ENCODE measurements around the gene IFI27. TPM values are rescaled to one million over a fixed set of nuclear protein-coding genes. Genes with fewer than 3 reads are reported as not detected.
A peak's percentile ranks its signal among the peaks of the same experiment; 100 is the strongest.
"Not testable (repeated sequence)": the region's sequence is repeated elsewhere in the genome, so short reads cannot be mapped to it uniquely, and the experiment has no call there.

The IFI27 gene
- total RNA-seq = not detected in 2 replicates

- no peak for TF ChIP-seq CTCF (conservative IDR thresholded peaks at IDR 0.05; ENCODE audit: low read depth, low read length)
- no peak for DNase-seq (ENCODE audit: low read depth)
- peak within 1 kb of the TSS; percentile 31 for H3K4me3 ChIP-seq (ENCODE audit: low read depth, low read length)
Measured at GRCh38 chr14:94110552-94111181, at the start of gene IFI27. Gene IFI27, plus strand, starts transcription at chr14:94110736.

- no peak for DNase-seq (ENCODE audit: low read depth)
- no peak for TF ChIP-seq CTCF (conservative IDR thresholded peaks at IDR 0.05; ENCODE audit: low read depth, low read length)
- no peak overlapping the region for H3K4me3 ChIP-seq (ENCODE audit: low read depth, low read length)
Measured at GRCh38 chr14:94062344-94062940, 48.1 kb upstream of the IFI27 start.

GRCh38 chr14:94066089-94066676 is 44.4 kb upstream of the IFI27 start:
- no peak for DNase-seq (ENCODE audit: low read depth)
- TF ChIP-seq CTCF (conservative IDR thresholded peaks at IDR 0.05; ENCODE audit: low read depth, low read length) = no peak
- no peak overlapping the region for H3K4me3 ChIP-seq (ENCODE audit: low read depth, low read length)

GRCh38 chr14:94072076-94072475 is 38.5 kb upstream of the IFI27 start:
- not testable (repeated sequence) for DNase-seq (ENCODE audit: low read depth); H3K4me3 ChIP-seq (ENCODE audit: low read depth, low read length)

- TF ChIP-seq CTCF (conservative IDR thresholded peaks at IDR 0.05; ENCODE audit: low read depth, low read length) = no peak
- DNase-seq (ENCODE audit: low read depth) = no peak
- H3K4me3 ChIP-seq (ENCODE audit: low read depth, low read length) = no peak overlapping the region
Measured at GRCh38 chr14:94074534-94074933, 36.0 kb upstream of the IFI27 start.

- no peak for TF ChIP-seq CTCF (conservative IDR thresholded peaks at IDR 0.05; ENCODE audit: low read depth, low read length)
- no peak for DNase-seq (ENCODE audit: low read depth)
- no peak overlapping the region for H3K4me3 ChIP-seq (ENCODE audit: low read depth, low read length)
Measured at GRCh38 chr14:94075008-94075407, 35.5 kb upstream of the IFI27 start.

- H3K4me3 ChIP-seq (ENCODE audit: low read depth, low read length) = no peak overlapping the region
- DNase-seq (ENCODE audit: low read depth) = no peak
- TF ChIP-seq CTCF (conservative IDR thresholded peaks at IDR 0.05; ENCODE audit: low read depth, low read length) = no peak
Measured at GRCh38 chr14:94077111-94077821, 33.3 kb upstream of the IFI27 start.

Measured in epithelial cell of proximal tubule (primary cell).